Neural progenitor cell (in vitro differentiated cells): ENCODE data around the gene HIRA.

Source experiments
- EZH2 ChIP-seq: fragments of 200-600 bp; sonication (generic); IDR thresholded peaks from 2 replicates; pipeline ENCODE4 v1.6.1; 2017; ENCODE audit warnings: antibody characterized with exemption, mild to moderate bottlenecking, moderate library complexity
- EZH2phosphoT487 ChIP-seq: fragments of 200-600 bp; sonication (generic); IDR thresholded peaks from 2 replicates; pipeline ENCODE4 v1.6.1; 2017; ENCODE audit warnings: antibody characterized with exemption
- TF ChIP-seq, protein P1 (sequence below): fragments of 200-600 bp; sonication (generic); IDR thresholded peaks from 2 replicates; pipeline ENCODE4 v1.5.1; 2017; ENCODE audit warnings: antibody characterized with exemption, mild to moderate bottlenecking

DNA sequence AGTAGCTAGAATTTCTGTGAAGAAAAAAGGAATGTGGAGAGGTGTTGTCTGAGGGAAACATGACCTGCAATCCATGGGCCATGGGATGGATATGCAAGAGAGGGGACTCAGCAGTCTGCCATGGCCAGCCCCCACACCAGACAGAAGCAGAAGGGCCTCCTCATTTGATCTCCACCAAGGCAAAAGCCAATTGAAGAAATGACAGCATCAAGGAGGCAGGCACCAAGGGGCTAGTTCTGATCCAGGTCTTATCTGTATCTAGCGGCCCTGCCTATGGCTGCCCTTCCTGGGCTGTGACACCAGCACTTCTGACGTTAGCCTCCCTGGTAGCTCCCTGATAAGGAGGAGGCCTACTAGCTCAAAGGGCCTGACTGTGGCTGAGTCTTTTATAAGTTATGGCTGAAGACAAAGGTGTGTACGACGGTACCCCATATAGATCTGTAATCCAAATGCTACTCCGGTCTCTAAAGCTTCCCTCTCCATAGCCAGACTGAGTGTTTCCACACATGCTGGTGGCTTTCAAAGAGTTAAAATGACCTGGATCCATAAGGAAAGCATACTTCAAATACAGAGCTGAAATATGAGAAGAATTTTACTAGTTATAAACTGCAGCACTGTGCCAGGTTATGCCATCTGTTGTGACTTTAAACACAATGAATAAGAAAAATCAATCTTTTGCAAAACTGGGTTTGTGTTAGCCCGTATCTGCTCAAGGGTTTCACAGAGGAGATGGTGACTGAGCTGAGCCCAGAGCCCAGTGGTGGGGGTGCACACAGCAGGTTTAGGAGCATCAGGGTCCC, 34.4 kb downstream of the HIRA start:
- TF ChIP-seq, protein P1, sequence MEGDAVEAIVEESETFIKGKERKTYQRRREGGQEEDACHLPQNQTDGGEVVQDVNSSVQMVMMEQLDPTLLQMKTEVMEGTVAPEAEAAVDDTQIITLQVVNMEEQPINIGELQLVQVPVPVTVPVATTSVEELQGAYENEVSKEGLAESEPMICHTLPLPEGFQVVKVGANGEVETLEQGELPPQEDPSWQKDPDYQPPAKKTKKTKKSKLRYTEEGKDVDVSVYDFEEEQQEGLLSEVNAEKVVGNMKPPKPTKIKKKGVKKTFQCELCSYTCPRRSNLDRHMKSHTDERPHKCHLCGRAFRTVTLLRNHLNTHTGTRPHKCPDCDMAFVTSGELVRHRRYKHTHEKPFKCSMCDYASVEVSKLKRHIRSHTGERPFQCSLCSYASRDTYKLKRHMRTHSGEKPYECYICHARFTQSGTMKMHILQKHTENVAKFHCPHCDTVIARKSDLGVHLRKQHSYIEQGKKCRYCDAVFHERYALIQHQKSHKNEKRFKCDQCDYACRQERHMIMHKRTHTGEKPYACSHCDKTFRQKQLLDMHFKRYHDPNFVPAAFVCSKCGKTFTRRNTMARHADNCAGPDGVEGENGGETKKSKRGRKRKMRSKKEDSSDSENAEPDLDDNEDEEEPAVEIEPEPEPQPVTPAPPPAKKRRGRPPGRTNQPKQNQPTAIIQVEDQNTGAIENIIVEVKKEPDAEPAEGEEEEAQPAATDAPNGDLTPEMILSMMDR, result no peak
- TF ChIP-seq EZH2, result no peak
- TF ChIP-seq EZH2phosphoT487, result no peak
